ENCODE results near the gene STAP2. TPM values are rescaled to one million over a fixed set of nuclear protein-coding genes. Genes with fewer than 3 reads are reported as not detected.

Gene STAP2
- total RNA-seq, 4 donors from 2014 or later: 3.1 to 6.0 (median 4.8) TPM; not detected in 1

GRCh38 chr19:4300589-4300988 lies 38.0 kb downstream of the STAP2 start:
- H3K4me1 ChIP-seq: peaks cover 0 to 9% (median 0%) of the 10 kb centered on the region in 4 donors
- peaks cover 0 to 45% of the 10 kb centered on the region in 2 donors for H3K27me3 ChIP-seq
- H3K4me3 ChIP-seq: no peak overlapping the region
- TF ChIP-seq, protein P1, sequence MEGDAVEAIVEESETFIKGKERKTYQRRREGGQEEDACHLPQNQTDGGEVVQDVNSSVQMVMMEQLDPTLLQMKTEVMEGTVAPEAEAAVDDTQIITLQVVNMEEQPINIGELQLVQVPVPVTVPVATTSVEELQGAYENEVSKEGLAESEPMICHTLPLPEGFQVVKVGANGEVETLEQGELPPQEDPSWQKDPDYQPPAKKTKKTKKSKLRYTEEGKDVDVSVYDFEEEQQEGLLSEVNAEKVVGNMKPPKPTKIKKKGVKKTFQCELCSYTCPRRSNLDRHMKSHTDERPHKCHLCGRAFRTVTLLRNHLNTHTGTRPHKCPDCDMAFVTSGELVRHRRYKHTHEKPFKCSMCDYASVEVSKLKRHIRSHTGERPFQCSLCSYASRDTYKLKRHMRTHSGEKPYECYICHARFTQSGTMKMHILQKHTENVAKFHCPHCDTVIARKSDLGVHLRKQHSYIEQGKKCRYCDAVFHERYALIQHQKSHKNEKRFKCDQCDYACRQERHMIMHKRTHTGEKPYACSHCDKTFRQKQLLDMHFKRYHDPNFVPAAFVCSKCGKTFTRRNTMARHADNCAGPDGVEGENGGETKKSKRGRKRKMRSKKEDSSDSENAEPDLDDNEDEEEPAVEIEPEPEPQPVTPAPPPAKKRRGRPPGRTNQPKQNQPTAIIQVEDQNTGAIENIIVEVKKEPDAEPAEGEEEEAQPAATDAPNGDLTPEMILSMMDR (IDR thresholded peaks at IDR 0.05): no peak
- TF ChIP-seq POLR2A (IDR thresholded peaks at IDR 0.05) (no peak), EP300 (IDR thresholded peaks at IDR 0.05) (no peak)
- 78 to 87% methylated on average over 3 of the region's 3 CpGs for WGBS, 2 donors
- H3K9me3 ChIP-seq: no peaks in the 10 kb centered on the region
- no peaks in the 10 kb centered on the region for H3K36me3 ChIP-seq
- no peak for DNase-seq (ENCODE audit: low spot score in 2 of 2)
- no peak overlapping the region for H3K27ac ChIP-seq

GRCh38 chr19:4298810-4299550 lies 39.6 kb downstream of the STAP2 start:
- TF ChIP-seq, protein P1 (IDR thresholded peaks at IDR 0.05): no peak
- no peak for TF ChIP-seq POLR2A (IDR thresholded peaks at IDR 0.05)
- no peak for TF ChIP-seq EP300 (IDR thresholded peaks at IDR 0.05)
- Histone ChIP-seq H3K27ac (no peak overlapping the region), H3K4me1 (no peaks in the 10 kb centered on the region), H3K36me3 (no peaks in the 10 kb centered on the region), H3K9me3 (no peaks in the 10 kb centered on the region), H3K4me3 (no peak overlapping the region), H3K27me3 (peaks cover 0 to 39% of the 10 kb centered on the region in 2 donors)
- 78 to 89% methylated on average over 8 of the region's 8 CpGs for WGBS, 2 donors
- no peak for DNase-seq (ENCODE audit: low spot score in 2 of 2)

GRCh38 chr19:4297901-4298809 lies 40.5 kb downstream of the STAP2 start:
- Histone ChIP-seq H3K4me1 (no peaks in the 10 kb centered on the region), H3K27me3 (peaks cover 0 to 32% of the 10 kb centered on the region in 2 donors), H3K27ac (no peak overlapping the region), H3K9me3 (no peaks in the 10 kb centered on the region), H3K36me3 (no peaks in the 10 kb centered on the region), H3K4me3 (no peak overlapping the region)
- 63 to 64% methylated on average over 25 to 26 of the region's 27 CpGs for WGBS, 2 donors
- DNase-seq (ENCODE audit: low spot score in 2 of 2): no peak
- TF ChIP-seq, protein P1 (IDR thresholded peaks at IDR 0.05): no peak
- TF ChIP-seq EP300 (IDR thresholded peaks at IDR 0.05) (no peak), POLR2A (IDR thresholded peaks at IDR 0.05) (no peak)

DNA sequence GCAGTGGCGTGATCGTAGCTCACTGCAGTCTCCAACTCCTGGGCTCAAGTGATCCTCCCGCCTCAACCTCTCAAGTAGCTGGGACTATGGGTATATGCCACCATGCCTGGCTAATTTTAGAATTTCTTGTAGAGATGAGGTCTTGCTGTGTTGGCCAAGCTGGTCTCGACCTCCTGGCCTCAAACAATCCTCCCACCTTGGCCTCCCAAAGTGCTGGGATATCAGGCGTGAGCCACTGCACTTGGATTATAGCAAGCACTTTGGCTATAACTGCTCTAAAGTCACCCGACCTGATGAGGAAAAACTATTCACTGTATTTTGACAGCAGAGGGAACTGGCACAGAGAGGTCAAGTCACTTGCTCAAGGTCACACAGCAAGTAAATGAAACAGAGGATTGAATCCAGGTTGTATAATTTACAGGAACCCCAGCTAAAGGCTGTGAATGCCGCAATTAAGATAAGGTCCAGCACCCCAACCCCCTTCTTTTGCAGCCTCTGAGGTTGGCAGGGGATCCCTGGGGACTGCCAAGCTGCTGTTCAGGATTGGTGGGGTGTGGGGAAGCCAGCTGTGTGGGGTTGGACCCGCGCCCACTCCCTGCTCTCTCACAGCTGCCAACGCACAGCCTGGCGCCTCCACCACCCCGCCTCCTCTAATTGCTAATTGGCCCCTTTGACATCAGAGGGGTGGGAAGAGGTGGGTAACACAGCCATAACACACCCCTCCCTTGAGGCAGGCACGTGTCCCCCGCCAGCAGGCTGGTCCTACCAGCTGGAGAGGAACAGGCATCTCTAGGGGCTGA lies 42.5 kb downstream of the STAP2 start:
- DNase-seq (ENCODE audit: low spot score in 2 of 2): no peak
- Histone ChIP-seq H3K9me3 (no peaks in the 10 kb centered on the region), H3K4me3 (no peak overlapping the region), H3K4me1 (no peaks in the 10 kb centered on the region), H3K36me3 (no peaks in the 10 kb centered on the region), H3K27me3 (peaks cover 0 to 48% of the 10 kb centered on the region in 2 donors), H3K27ac (no peak overlapping the region)
- TF ChIP-seq, protein P1 (IDR thresholded peaks at IDR 0.05): no peak
- no peak for TF ChIP-seq EP300 (IDR thresholded peaks at IDR 0.05)
- TF ChIP-seq POLR2A (IDR thresholded peaks at IDR 0.05): no peak
- 49 to 57% methylated on average over 12 to 14 of the region's 14 CpGs for WGBS, 2 donors
